ENCODE results near the gene TCHHL1. TPM values are rescaled to one million over a fixed set of nuclear protein-coding genes. Genes with fewer than 3 reads are reported as not detected.
A peak's percentile ranks its signal among the peaks of the same experiment; 100 is the strongest.

The TCHHL1 gene
- total and polyA plus RNA-seq, 8 donors, result not detected

- peaks cover 28 to 54% of the 10 kb centered on the region in 2 donors for H3K4me1 ChIP-seq
- no peak overlapping the region for H3K27ac ChIP-seq
- peak in 3 of 4 donors; percentile 21 to 84 (median 42) for DNase-seq
- TF ChIP-seq CTCF (IDR thresholded peaks at IDR 0.05), result no peak
- intact Hi-C loops (cut with DNase I), result no loop called here
- H3K27me3 ChIP-seq, result peaks cover 89 to 100% of the 10 kb centered on the region in 2 donors
- peak overlapping the region; percentile 31 to 45 for H3K4me3 ChIP-seq
- no peaks in the 10 kb centered on the region for H3K36me3 ChIP-seq
- ATAC-seq, result peak; percentile 71
- H3K9me3 ChIP-seq, result peaks cover 0 to 4% of the 10 kb centered on the region in 2 donors
Measured at GRCh38 chr1:152110860-152111514, 22.1 kb upstream of the TCHHL1 start.

- Histone ChIP-seq H3K27ac (no peak overlapping the region), H3K4me3 (peak overlapping the region; percentile 31 to 45), H3K9me3 (peaks cover 0 to 4% of the 10 kb centered on the region in 2 donors), H3K36me3 (no peaks in the 10 kb centered on the region), H3K4me1 (peaks cover 28 to 54% of the 10 kb centered on the region in 2 donors), H3K27me3 (peaks cover 87 to 100% of the 10 kb centered on the region in 2 donors)
- DNase-seq (peak in 2 of 4 donors; percentile 37 to 87), ATAC-seq (peak; percentile 67)
- TF ChIP-seq CTCF (IDR thresholded peaks at IDR 0.05), result no peak
- intact Hi-C loops (cut with DNase I), result no loop called here
Measured at GRCh38 chr1:152110365-152110859, 21.5 kb upstream of the TCHHL1 start.

DNA sequence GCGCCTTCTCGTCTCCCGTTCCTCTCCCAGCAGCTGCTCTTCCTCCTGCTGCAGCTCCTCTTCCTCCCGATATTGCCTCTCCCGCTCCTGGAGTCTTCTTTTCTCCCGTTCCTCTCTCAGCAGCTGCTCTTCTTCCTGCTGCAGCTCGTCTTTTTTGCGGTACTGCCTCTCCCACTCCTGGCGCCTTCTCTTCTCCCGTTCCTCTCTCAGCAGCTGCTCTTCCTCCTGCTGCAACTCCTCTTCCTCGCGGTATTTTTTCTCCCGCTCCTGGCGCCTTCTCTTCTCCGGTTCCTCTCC, 21.1 kb upstream of the TCHHL1 start:
- TF ChIP-seq CTCF (IDR thresholded peaks at IDR 0.05), result no peak
- Histone ChIP-seq H3K36me3 (no peaks in the 10 kb centered on the region), H3K4me3 (peak overlapping the region in 1 of 2 donors; percentile 45), H3K9me3 (peaks cover 0 to 4% of the 10 kb centered on the region in 2 donors), H3K4me1 (peaks cover 28 to 54% of the 10 kb centered on the region in 2 donors), H3K27me3 (peaks cover 82 to 100% of the 10 kb centered on the region in 2 donors), H3K27ac (no peak overlapping the region)
- no peak for ATAC-seq
- DNase-seq, result no peak
- intact Hi-C loops (cut with DNase I), result no loop called here

DNA sequence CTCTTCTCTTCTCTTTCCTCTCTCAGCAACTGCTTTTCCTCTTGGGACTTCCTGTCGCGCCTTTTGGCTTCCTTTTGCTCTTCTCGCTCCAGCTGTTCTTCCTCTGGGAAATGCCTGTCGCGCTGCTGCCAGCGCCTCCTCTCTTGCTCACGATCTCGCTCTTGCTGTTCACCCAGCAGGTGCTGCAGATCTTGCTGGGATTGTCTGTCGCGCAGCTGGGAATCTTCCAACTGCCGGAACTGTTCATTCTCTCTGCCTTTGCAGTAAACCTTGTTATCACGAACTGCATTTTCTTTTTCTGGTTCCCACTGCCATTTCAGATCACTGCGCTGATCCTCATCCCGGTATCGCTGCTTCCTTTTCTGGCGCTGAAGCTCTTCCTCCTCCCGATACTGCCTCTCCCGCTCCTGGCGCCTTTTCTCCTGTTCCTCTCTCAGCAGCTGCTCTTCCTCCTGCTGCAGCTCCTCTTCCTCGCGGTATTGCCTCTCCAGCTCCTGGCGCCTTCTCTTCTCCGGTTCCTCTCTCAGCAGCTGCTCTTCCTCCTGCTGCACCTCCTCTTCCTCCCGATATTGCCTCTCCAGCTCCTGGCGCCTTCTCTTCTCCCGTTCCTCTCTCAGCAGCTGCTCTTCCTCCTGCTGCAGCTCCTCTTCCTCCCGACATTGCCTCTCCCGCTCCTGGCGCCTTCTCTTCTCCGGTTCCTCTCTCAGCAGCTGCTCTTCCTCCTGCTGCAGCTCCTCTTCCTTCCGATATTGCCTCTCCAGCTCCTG, 20.6 kb upstream of the TCHHL1 start:
- Histone ChIP-seq H3K9me3 (peaks cover 0 to 4% of the 10 kb centered on the region in 2 donors), H3K4me1 (peaks cover 28 to 54% of the 10 kb centered on the region in 2 donors), H3K27me3 (peaks cover 77 to 100% of the 10 kb centered on the region in 2 donors), H3K4me3 (no peak overlapping the region), H3K36me3 (no peaks in the 10 kb centered on the region), H3K27ac (no peak overlapping the region)
- no peak for TF ChIP-seq CTCF (IDR thresholded peaks at IDR 0.05)
- DNase-seq, result no peak
- intact Hi-C loops (cut with DNase I), result no loop called here
- ATAC-seq, result no peak

GRCh38 chr1:152108882-152109222, 20.0 kb upstream of the TCHHL1 start:
- ATAC-seq (no peak), DNase-seq (peak in 1 of 4 donors; percentile 56)
- Histone ChIP-seq H3K9me3 (peaks cover 0 to 4% of the 10 kb centered on the region in 2 donors), H3K27me3 (peaks cover 71 to 100% of the 10 kb centered on the region in 2 donors), H3K4me1 (peaks cover 28 to 54% of the 10 kb centered on the region in 2 donors), H3K4me3 (no peak overlapping the region), H3K36me3 (no peaks in the 10 kb centered on the region), H3K27ac (no peak overlapping the region)
- intact Hi-C loops (cut with DNase I), result no loop called here
- no peak for TF ChIP-seq CTCF (IDR thresholded peaks at IDR 0.05)
